ENCODE measurements around the gene POLR2F.
"Not testable (repeated sequence)": the region's sequence is repeated elsewhere in the genome, so short reads cannot be mapped to it uniquely, and the experiment has no call there.

The POLR2F gene

DNA sequence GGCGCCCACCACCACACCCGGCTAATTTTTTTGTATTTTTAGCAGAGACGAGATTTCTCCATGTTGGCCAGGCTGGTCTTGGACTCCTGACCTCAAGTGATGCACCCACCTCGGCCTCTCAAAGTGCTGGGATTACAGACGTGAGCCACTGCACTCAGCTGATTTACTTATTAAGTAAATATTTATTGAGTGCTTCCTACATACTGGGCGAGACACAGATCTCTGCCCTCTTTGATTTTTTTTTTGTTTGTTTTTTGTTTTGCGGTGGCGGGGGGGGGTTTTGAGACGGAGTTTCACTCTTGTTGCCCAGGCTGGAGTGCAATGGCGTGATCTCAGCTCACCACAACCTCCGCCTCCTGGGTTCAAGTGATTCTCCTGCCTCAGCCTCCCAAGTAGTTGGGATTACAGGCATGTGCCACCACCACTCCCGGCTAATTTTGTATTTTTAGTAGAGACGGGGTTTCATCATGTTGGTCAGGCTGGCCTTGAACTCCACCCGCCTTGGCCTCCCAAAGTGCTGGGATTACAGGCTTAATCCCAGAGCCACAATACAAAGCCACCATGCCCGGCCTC is 2.4 kb downstream of the POLR2F start:
- DNase-seq, result not testable (repeated sequence)

DNA sequence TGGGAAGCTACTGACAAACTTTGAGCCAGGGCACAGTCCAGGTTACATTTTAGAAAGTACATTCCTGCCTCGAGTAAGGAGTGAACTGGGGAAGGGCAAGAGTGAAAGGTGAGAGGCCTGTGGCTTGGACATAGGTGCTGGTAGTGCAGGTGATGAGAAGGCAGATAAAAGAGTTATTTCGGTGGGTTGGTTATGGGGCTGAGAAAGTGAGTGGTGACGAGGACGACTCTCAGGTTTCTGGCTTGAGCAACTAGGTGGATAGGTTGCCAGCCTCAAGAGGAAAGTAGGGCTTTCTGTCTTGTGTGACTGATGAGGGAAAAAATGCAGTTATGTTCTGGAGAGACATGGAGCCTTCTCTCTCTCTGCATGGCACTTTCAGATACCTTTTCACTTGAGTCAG is 3.7 kb downstream of the POLR2F start:
- DNase-seq, result no peak

DNA sequence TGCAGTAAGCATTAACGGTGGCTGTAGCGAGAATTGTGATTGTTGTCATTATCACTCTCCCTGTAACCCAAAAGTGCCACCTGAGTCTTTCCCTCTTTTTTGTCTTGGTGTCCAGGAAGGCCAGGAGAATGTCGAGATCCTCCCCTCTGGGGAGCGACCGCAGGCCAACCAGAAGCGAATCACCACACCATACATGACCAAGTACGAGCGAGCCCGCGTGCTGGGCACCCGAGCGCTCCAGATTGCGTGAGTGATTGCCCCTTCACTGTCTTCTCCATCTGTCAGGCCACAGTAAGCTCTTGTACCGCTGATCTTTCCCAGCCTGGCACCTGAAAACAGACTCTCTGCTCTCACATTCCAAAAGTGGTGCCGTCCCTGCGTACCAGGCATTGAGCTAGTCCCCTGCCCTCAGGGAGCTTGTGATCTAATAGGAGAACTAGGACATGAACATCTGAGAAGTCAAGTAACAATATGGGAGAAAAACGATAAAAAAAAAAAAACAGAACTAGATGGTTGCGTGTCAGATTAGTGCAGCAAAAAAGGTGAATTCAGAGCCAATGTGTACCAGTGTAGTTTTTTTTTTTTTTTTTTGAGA is 5.8 kb downstream of the POLR2F start:
- DNase-seq, result no peak

DNA sequence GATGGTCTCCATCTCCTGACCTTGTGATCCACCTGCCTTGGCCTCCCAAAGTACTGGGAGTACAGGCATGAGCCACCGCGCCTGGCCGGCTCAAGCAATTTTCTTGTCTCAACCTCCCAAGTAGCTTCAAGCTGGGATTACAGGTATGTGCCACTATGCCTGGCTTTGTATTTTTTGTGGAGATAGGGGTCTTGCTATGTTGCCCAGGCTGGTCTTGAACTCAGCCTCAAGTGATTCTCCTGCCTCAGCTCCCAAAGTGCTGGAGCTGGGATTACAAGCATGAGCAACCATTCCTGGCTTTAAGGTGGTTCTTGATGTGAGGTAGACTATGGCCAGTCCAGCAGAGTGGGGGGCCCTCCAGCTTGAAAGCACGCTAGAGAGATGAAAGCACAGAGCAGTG is 7.6 kb downstream of the POLR2F start:
- DNase-seq, result no peak

DNA sequence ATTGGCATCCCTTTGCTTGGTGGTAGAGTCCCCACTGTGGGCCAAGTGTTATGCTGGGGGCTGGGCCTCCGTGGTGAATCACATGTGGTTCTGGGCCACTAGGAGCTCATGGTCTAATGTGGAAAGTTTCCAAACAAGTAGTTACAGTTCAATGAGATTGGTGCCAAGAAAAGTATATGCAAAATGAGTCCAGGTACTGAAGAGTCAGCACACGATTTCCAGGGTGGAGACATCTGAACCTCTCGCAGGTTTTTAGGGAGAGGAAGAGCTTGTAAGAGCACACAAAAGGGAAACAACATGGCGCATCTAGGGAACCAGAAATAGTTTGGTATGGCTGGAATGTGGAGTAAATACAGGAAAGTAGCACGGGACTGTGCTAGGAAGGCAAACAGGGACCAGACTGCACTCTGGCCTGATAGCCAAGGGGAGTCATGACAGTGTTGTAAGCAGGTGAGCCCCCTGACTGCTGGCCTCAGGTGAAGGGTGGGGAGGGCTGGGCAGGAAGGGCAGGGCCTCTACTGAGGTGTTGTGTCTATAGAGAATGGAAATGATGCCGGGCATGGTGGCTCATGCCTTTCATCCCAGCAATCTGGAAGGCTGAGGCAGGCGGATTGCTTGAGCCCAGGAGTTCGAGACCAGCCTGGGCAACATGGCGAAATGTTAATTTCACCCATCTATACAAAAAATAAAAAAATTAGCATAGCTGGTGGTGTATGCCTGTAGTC is 12.6 kb downstream of the POLR2F start:
- no peak for DNase-seq

DNA sequence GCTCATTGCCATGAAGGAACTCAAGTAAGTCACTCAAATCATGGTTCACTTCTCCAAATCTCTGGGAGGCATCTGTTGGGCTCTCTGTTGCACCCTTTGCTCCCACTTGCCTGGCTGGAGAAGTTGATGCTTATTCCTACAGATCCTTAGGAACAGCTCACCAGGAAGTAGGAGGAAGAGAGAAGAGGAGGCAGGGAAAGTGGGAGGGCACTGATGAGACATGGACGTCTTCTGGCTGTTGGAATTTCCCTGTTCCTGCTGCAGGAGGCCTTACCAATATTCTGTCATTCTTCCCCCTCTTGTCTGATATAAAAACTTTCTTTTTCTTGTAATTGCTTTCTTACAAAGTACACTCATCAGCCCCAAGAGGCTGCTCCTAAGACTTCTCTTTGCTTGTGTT is 13.6 kb downstream of the POLR2F start:
- no peak for DNase-seq

DNA sequence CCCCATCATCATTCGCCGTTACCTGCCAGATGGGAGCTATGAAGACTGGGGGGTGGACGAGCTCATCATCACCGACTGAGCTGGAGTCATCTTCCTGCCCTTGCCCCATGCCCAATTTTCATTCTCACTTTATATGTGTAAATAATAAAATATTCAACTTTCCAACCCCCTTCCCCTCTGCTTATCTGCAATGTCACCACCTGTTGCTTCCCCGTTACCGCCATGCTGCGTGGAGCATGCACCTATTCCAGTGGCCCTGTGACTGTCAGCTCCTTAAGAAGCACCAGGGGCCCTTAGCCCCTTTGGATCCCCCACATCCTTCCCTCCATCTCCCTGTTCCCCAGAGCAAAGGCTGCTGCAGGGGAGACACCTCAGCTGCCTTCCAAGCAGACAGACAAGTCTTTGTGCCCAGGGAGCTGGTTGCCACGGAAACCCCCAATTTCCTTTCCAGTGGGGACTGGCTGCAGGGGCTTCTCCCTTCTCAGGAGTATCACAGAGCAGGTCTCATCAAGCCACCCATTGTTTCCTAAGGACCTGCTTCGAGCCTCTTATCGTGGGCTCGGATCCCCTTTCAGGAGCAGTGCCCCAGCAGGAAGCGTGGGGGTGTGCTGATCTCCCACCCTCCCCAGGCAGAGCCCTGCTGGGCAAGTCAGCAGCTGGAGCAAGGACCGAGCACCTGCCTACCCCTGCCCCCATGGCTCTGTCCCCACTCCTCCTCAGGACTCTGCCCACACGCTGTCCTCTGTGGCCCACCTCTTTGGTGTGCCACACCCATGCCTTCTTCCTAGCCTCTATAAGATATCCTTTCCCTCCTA is 14.3 kb downstream of the POLR2F start:
- DNase-seq, result no peak

DNA sequence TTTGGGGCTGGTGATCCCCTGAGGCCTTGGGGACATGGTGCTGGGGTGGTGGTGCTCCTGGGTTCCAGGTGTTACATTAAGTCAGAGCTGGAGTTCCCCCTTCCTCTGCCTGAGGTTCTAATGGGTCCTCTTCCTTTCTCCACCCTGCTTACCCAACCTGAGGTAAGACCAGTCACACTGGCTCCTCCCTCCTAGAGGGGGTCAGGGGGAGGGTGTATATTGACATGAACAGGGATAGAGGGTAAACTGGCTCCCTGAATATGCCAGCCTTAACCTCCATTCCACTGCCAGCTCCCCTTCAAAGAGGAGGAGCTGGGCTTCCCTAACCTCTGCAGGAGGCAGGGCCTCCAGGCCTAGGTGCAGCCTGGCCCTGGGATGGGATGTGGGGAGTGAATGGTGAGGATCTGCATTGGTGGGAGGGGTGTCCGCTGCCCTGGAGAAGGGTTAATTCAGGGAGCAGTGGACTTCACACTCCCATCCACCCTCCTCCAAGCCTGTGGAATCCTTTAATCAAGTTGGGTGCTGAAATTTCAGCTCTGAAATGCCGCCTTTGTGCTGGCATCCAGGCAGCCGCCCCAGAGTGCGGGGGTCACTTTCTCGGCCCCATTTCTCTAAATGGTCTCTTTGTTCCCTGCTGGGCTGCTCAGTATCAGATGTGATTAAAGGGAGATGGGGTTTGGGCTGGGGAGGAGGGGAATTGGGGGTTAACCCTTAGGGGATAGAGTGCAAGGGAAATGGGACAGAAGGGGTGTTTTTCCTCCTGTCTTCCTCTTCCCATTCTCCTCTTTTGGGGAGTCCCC is 15.2 kb downstream of the POLR2F start:
- no peak for DNase-seq

DNA sequence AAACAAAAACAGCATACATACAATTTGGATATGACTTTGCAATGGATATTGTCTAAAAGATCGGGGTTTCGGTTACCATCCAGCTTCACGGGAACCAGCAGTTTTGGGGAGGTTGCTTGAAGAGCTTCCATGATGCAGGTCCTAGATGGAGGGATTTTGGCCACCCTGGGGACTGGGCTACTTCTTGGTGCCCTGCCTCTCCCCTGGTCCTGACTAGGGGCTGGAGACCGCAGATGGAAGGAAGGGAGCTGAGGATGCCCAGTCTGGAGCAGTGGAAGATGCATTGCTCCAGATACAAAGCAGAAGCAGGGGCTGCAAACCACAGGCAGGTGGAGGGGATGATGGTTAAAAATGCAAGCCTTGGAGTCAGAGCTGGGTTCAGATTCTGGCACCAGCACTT is 17.4 kb downstream of the POLR2F start:
- no peak for DNase-seq

DNA sequence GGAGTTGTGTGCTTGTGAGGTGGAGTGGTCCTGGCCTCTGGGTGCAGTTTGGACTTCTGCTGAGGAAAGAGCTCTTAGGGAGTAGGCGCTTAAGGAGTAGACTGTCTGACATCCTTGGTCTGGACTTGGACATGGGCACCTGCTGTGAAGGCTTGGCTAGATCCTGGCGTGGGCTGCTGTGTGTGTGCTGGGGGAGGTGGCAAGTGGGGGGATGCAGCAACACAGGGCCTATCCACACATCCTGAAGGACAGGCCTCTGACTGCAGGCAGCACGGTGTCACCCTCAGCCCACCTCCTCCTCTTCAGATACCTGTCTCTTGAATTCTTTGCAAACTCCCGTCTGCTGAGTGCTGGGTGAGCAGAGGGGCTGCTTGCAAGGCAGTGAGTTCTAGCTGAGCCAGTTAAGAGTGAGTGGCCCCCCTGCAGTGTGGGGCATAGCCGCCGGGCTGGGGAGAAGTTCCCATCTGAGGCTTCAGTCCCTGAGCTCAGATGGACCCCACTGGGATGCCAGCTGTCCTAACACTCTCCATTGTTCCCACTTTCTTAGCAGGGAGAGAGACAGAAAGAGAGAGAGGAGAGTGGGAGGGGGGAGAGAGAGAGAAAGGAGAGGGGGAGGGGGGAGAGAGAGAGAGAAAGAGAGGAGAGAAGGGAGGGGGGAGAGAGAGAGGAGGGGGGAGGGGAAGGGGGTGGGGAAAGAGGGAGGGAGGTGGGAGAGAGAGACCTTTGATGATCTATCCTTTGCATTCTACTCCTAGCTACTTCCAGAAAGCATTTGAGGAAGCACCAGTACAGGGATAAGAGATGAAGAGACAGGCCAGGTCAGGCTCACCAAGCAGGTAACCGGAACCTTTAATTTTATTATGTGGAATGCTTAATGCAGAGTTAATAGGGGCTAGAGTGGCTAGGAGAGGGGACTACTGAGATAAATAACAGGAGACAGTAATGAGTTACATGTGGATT is 18.3 kb downstream of the POLR2F start:
- DNase-seq, result no peak

DNA sequence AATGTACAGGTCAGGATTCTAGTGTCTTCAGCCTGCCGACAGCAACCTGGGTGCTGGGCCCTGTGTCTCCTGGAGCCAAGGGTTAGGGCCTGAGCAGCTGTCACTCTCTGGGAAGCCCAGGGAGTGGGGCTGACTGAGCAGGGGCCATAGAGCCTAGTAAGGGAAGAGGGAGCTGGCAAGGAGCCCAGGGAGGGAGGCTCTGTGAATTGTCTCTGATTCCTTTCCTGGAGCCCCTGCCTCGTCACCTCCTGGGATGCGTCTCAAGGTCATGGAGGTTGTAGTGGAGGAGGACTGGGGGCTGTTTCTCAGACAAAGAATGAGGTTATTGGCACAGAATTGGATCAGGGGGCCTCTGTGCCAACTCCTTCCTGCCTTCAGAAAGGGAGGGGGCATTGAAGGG is 19.0 kb downstream of the POLR2F start:
- no peak for DNase-seq

DNA sequence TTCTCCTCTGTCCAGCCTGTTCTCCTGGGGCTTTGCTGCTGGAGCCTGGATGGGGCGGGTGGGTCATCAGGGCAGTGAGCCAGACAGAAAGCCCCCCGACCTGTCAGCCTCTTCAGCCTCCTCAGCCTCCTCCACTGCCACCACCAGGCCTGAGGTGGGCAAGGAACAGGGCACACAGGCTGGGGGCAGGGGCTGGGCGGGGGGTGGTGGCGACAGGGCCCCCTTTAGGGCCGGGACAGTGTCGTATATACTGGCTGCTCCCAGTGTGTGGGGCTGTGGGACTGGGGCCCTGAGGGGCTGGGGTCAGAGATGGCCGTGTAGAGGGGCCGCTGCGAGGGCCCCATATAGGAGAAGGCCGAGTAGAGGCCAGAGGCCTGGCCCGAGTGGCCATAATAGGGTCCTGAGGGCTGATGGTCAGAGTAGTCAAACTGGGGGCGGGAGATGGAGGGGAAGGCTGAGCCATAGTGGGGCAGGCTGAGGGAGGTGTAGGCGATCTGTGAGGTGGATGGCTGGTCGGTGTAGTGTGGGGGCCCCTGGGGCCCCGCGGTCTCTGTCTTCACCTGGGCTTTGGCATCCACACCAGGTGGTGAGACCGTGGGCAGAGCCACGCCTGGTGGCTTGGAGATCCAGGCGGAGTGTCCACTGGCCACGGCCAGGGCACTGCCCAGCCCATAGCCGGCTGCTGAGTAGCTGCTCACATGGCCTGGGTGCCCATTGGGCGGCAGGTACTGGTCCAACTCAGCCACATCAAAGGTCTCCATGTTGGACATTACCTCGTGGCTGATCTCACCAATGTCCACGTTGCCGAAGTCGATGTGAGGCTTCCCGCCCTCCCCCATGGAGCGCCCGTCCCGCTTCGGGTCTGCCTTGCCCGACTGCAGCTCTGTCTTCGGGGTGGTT is 20.0 kb downstream of the POLR2F start:
- DNase-seq, result no peak

DNA sequence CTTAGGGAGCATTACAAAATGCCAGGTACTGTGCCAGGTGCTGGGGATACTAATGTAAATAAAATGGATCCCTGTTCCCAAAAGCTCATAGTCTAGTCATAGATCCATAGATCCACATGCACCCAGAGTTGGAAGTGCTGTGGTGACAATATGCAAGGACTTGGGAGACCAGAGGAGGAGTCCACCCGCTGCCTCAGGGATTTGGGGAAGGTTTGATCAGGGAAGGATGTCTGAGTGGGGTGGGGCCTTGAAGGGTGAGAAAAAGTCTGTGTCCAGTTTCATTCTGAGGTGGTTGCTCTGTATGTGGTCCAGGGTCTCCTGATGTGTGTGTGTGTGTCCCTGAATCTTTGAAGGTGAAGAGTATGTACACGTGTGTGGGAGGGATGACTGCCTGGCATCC is 21.7 kb downstream of the POLR2F start:
- no peak for DNase-seq

DNA sequence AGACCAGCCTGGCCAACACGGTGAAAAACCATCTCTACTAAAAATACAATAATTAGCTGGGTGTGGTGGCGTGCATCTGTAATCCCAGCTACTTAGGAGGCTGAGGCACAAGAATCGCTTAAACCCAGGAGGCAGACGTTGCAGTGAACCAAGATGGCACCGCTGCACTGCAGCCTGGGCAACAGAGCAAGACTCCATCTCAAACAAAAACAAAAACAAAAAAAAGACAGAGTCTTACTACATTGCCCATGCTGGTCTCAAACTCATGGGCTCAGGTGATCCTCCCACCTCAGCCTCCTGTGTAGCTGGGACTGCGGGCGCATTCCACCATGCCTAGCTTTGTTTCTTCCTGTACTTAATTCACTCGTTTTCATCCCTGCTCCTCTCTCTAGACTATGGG is 22.5 kb downstream of the POLR2F start:
- not testable (repeated sequence) for DNase-seq

DNA sequence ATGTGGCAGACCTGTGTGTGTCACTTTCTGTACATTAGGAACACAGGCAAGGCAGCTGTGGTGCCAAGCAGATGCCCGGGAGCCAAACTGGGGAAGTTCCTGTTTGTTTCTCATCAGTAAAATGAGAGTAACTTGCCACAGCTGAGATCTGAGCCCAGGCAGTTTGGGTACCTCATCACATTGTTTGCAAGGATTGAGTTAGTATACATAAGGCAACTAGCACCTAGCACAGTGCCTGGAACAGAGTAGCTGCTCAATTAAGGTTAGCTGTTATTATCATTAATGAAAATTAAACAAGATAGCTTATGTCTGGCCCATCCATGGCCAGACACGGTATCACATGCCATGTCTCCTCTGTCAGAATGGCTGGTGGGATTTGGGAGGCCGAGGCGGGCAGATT is 23.0 kb downstream of the POLR2F start:
- DNase-seq, result no peak

DNA sequence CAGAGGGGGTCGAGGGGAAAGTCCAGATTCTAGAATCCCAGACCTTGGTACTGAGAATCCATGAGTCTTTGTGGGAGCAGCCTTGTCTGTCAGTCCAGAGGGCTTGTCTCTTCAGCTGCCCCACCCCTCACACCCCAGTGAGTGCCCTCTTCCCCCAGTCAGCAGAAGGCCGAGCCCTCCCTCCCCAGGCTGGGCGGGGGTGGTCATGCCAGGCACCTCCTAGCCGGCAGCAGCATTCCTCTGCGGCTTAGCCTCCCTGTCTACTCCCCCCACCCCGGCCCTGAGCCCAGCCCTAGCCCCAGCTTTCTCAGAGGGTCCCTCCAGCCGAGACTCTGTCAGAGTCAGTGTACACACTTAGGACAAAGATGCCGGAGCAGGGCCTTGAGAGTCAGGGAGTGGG is 26.3 kb downstream of the POLR2F start:
- DNase-seq, result no peak

DNA sequence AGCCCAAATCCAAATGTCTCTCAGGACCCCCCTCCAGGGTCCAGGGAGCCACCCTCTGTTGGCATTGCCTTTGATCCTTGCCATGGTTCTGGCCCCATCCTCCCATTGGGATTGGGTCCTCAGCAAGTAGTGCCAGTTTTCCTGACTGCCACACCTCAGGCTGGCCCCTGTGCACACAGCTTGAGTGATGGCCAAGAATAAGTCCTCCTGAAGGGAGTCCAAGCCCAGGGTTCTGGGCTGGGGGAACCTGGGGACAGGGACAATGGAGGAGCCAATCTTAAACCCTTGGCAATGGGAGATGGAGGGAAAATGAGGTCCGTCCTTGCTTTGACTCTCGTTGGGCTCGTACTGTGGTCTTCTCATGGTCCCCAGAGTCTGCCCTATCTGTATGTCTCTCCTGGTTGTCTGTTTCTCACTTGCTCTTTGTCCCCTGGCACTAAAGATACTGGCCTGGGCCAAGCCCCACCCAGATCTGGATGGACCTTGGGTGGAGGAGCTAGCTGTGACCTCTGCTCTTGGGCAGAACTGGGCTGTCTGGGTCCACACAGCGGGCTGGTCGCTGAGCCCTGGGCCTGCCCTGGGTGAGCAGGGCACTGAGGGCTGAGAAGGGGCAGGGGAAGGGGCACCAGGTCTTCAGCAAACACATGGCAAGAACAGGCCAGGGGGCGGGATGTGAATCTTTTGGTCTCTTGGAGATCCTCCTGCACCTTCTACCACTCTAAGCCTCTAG is 27.9 kb downstream of the POLR2F start:
- no peak for DNase-seq

DNA sequence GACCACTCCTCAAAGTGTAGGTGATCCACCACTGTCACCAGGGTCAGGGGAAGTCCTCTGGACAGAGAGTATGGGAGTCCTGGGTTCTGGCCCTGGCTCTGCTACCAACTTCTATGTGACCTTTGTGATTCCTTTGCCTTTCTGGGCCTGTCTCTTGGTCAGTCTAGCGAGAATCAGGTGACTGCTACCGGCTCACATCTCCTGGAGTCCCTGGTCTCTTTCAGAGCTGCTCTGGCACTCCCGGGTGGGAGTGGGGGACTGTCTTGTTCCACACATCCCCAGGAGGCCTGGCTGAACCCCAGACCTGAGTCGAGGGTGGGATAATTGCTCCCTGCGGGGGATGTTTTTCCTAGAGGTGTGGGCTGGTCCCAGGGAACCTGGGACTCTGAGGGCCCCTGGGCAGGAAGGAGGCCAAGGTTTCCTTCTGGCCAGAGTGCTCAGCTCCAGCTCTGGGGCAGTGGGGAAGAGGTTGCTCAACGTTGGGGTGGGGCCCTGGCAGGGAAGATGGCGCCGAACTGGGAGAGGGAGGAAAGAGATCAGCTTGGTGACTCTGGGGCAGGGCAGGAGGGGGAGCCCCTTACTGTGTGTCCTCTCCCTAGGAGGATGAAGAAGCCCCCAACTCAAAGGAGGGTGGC is 28.8 kb downstream of the POLR2F start:
- no peak for DNase-seq

Measured in stimulated activated naive CD4-positive, alpha-beta T cell (primary cell).